ENCODE results near the gene SPARCL1.

SPARCL1 gene

GRCh38 chr4:87541521-87541920 is 12.3 kb upstream of the SPARCL1 start:
- no peak for DNase-seq

- DNase-seq = no peak
Observed at GRCh38 chr4:87540146-87541058, 11.2 kb upstream of the SPARCL1 start.

GRCh38 chr4:87532907-87533306 is 3.7 kb upstream of the SPARCL1 start:
- DNase-seq = no peak

- no peak for DNase-seq
Observed at GRCh38 chr4:87532109-87532508, 2.9 kb upstream of the SPARCL1 start.

- DNase-seq = no peak
Observed at GRCh38 chr4:87531621-87532020, 2.4 kb upstream of the SPARCL1 start.

GRCh38 chr4:87530868-87531267 is 1.7 kb upstream of the SPARCL1 start:
- DNase-seq = no peak

GRCh38 chr4:87530229-87530628 is 1.1 kb upstream of the SPARCL1 start:
- no peak for DNase-seq

GRCh38 chr4:87527431-87528220 is 1.6 kb downstream of the SPARCL1 start:
- no peak for DNase-seq

- no peak for DNase-seq
Observed at GRCh38 chr4:87525636-87526295, 3.4 kb downstream of the SPARCL1 start.

- DNase-seq = no peak
Observed at GRCh38 chr4:87524456-87524855, 4.7 kb downstream of the SPARCL1 start.

- no peak for DNase-seq
Observed at GRCh38 chr4:87523307-87523706, 5.9 kb downstream of the SPARCL1 start.

GRCh38 chr4:87521757-87522374 is 7.3 kb downstream of the SPARCL1 start:
- no peak for DNase-seq

- no peak for DNase-seq
Observed at GRCh38 chr4:87521319-87521718, 7.9 kb downstream of the SPARCL1 start.

GRCh38 chr4:87517621-87518020 is 11.6 kb downstream of the SPARCL1 start:
- no peak for DNase-seq

- DNase-seq = no peak
Observed at GRCh38 chr4:87516683-87517082, 12.5 kb downstream of the SPARCL1 start.

- no peak for DNase-seq
Observed at GRCh38 chr4:87512400-87512799, 16.8 kb downstream of the SPARCL1 start.

- no peak for DNase-seq
Observed at GRCh38 chr4:87511500-87511899, 17.7 kb downstream of the SPARCL1 start.

- DNase-seq = no peak
Observed at GRCh38 chr4:87510747-87511146, 18.4 kb downstream of the SPARCL1 start.

- no peak for DNase-seq
Observed at GRCh38 chr4:87506974-87507701, 22.0 kb downstream of the SPARCL1 start.

GRCh38 chr4:87505862-87506261 is 23.3 kb downstream of the SPARCL1 start:
- DNase-seq = no peak

GRCh38 chr4:87502580-87503238 is 26.5 kb downstream of the SPARCL1 start:
- no peak for DNase-seq

- DNase-seq = no peak
Observed at GRCh38 chr4:87500092-87500462, 29.1 kb downstream of the SPARCL1 start.
